Measurements from ENCODE around the gene SPINT2. TPM values are rescaled to one million over a fixed set of nuclear protein-coding genes. Genes with fewer than 3 reads are reported as not detected.
"Not testable (repeated sequence)": the region's sequence is repeated elsewhere in the genome, so short reads cannot be mapped to it uniquely, and the experiment has no call there.

Gene SPINT2
- total RNA-seq, 1 donor = 2.2 TPM

DNA sequence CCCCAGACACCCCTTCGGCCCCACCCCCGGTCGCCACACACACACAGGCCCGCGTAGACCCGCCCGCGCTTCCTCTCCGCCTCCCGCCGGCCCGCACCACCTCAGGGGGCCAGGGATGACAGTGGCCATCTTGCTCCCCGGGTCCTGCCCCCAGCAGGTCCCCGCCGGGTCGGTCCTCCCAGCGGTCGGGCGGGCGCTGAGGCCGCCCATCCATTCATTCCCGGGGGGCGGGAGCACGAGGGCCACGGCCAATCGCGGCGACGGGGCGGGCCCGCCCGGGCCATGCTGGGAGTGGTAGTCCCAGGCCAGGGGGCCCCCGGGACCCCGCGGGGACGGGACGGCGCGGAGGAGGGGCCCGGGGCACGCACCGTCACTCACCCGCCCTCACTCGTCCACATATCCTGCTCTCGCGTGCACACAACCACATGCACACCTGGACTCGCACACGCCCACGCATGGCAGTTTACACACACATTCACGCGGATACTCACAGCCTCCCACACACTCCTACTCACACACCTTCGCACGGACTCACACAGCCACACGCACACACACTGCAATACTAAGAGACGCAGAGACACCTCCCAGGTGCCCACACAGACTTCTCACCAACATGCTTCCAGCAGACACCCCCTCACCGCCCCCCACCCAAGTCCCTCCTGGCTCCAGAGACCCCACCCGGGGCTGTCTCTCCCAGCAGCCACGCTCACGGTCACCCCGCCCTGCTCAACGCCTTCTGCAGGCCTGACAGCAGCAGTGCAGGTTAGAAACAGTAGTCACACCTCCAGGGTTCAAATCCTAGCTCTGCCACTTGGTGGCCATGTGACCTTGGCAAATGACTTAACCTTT lies 40.1 kb upstream of the SPINT2 start, which contains the start of gene DPF1:
Gene DPF1, minus strand, starts transcription at position 209 of the 849 bp plus-strand sequence. Its CDS starts 80 bp downstream, at position 129.
- H3K27me3 ChIP-seq (ENCODE audit: insufficient read depth, low read length) = peaks cover 3% of the 10 kb centered on the region

DNA sequence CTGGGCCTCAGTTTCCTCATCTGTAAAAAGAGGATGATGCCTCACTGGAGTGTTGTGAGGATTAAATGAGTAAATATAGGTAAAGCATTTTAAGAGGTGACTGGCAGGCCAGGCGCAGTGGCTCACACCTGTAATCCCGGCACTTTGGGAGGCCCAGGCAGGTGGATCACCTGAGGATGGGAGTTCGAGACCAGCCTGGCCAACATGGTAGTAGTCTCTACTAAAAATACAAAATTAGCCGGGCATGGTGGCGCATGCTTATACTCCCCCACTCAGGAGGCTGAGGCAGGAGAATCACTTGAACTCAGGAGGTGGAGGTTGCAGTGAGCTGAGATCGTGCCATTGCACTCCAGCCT lies 39.5 kb upstream of the SPINT2 start:
- not testable (repeated sequence) for H3K27ac ChIP-seq (ENCODE audit: low read depth, low read length); H2AFZ ChIP-seq (ENCODE audit: low read length); H3K4me3 ChIP-seq (ENCODE audit: insufficient read depth, low read length); H3K27me3 ChIP-seq (ENCODE audit: insufficient read depth, low read length); H3K9me3 ChIP-seq (ENCODE audit: low read depth, low read length); H3K79me2 ChIP-seq (ENCODE audit: insufficient read depth, low read length); DNase-seq (ENCODE audit: insufficient read length, low spot score, missing footprints); H4K20me1 ChIP-seq (ENCODE audit: insufficient read depth, low read length); H3K36me3 ChIP-seq (ENCODE audit: insufficient read depth, low read length)
- peaks cover 12% of the 10 kb centered on the region for H3K4me1 ChIP-seq (ENCODE audit: insufficient read depth, low read length)
- H3K4me2 ChIP-seq (ENCODE audit: insufficient read depth, low read length) = peak overlapping the region; percentile 93

More for the DNA sequence above, 40.1 kb upstream of the SPINT2 start, which contains the start of gene DPF1:
- Histone ChIP-seq H3K36me3 (ENCODE audit: insufficient read depth, low read length) (no peaks in the 10 kb centered on the region), H3K4me1 (ENCODE audit: insufficient read depth, low read length) (peaks cover 12% of the 10 kb centered on the region), H3K27ac (ENCODE audit: low read depth, low read length) (no peak within 1 kb of the TSS), H4K20me1 (ENCODE audit: insufficient read depth, low read length) (no peaks in the 10 kb centered on the region), H3K9me3 (ENCODE audit: low read depth, low read length) (no peaks in the 10 kb centered on the region), H3K79me2 (ENCODE audit: insufficient read depth, low read length) (no peaks in the 10 kb centered on the region), H3K4me3 (ENCODE audit: insufficient read depth, low read length) (peak within 1 kb of the TSS; percentile 76), H2AFZ (ENCODE audit: low read length) (peak within 1 kb of the TSS; percentile 61), H3K4me2 (ENCODE audit: insufficient read depth, low read length) (peak within 1 kb of the TSS; percentile 93)
- TF ChIP-seq, protein P1, sequence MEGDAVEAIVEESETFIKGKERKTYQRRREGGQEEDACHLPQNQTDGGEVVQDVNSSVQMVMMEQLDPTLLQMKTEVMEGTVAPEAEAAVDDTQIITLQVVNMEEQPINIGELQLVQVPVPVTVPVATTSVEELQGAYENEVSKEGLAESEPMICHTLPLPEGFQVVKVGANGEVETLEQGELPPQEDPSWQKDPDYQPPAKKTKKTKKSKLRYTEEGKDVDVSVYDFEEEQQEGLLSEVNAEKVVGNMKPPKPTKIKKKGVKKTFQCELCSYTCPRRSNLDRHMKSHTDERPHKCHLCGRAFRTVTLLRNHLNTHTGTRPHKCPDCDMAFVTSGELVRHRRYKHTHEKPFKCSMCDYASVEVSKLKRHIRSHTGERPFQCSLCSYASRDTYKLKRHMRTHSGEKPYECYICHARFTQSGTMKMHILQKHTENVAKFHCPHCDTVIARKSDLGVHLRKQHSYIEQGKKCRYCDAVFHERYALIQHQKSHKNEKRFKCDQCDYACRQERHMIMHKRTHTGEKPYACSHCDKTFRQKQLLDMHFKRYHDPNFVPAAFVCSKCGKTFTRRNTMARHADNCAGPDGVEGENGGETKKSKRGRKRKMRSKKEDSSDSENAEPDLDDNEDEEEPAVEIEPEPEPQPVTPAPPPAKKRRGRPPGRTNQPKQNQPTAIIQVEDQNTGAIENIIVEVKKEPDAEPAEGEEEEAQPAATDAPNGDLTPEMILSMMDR (IDR thresholded peaks at IDR 0.05; ENCODE audit: extremely low read depth, low read depth, low read length) = no peak
- peak; percentile 100 for DNase-seq (ENCODE audit: insufficient read length, low spot score, missing footprints)

DNA sequence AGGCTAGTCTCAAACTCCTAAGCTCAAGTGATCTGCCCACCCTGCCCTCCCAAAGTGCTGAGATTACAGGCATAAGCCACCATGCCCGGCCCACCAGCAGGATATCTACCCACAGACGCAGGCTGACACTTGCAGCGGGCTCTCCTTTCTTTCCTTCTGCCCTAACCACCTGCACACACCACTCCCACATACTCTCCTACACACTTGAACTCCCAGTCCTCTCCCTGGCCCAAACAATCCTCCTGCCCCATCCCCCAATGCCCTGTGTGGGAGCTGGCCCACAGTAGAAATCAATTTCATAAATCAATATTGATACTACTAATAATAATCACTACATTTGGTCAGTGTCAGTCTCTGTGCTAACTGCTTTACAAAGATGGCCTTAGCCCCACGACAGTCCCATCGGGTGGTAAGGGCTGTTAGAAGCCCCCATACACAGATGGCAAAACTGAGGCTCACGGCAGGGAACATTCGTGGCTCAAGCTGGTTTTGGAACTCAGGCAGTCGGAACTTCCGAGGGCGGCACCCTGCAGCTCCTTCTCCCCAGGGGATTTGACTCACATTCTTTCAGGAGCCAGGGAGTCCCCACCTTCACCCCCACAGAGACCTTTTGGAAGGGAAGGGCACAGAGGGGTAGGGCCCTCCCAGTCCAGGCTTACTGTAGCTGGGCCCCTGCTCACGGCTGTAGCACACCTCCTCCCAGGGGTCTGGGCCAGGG lies 36.9 kb upstream of the SPINT2 start:
- TF ChIP-seq, protein P1 (IDR thresholded peaks at IDR 0.05; ENCODE audit: extremely low read depth, low read depth, low read length) = no peak
- no peaks in the 10 kb centered on the region for H4K20me1 ChIP-seq (ENCODE audit: insufficient read depth, low read length)
- no peak overlapping the region for H2AFZ ChIP-seq (ENCODE audit: low read length)
- no peak overlapping the region for H3K4me2 ChIP-seq (ENCODE audit: insufficient read depth, low read length)
- peak; percentile 88 for DNase-seq (ENCODE audit: insufficient read length, low spot score, missing footprints)
- no peaks in the 10 kb centered on the region for H3K9me3 ChIP-seq (ENCODE audit: low read depth, low read length)
- H3K27me3 ChIP-seq (ENCODE audit: insufficient read depth, low read length) = peaks cover 6% of the 10 kb centered on the region
- no peaks in the 10 kb centered on the region for H3K79me2 ChIP-seq (ENCODE audit: insufficient read depth, low read length)
- peaks cover 12% of the 10 kb centered on the region for H3K4me1 ChIP-seq (ENCODE audit: insufficient read depth, low read length)
- H3K36me3 ChIP-seq (ENCODE audit: insufficient read depth, low read length) = no peaks in the 10 kb centered on the region
- H3K27ac ChIP-seq (ENCODE audit: low read depth, low read length) = no peak overlapping the region
- H3K4me3 ChIP-seq (ENCODE audit: insufficient read depth, low read length) = no peak overlapping the region

DNA sequence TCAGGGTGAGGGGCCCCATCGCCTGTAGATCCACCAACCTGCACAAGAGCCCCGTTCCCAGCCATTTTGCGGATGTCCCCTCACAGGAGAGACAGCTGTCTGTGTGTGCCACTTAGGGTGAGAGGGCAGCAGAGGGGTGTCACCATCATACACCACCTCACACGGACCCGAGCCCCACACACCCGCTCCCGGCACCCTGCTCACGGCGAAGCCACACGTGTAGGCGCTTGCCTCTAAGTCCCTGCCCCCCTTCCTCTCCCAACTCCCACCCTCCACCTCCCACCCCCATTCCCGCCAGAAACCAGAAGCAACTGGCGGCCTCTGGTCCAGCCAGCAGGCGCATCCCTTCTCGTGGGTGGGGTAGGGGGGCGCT lies 36.4 kb upstream of the SPINT2 start:
- Histone ChIP-seq H3K27me3 (ENCODE audit: insufficient read depth, low read length) (peaks cover 6% of the 10 kb centered on the region), H2AFZ (ENCODE audit: low read length) (no peak overlapping the region), H3K9me3 (ENCODE audit: low read depth, low read length) (no peaks in the 10 kb centered on the region), H3K4me1 (ENCODE audit: insufficient read depth, low read length) (peaks cover 12% of the 10 kb centered on the region), H3K4me2 (ENCODE audit: insufficient read depth, low read length) (no peak overlapping the region), H3K27ac (ENCODE audit: low read depth, low read length) (no peak overlapping the region), H3K36me3 (ENCODE audit: insufficient read depth, low read length) (no peaks in the 10 kb centered on the region), H3K79me2 (ENCODE audit: insufficient read depth, low read length) (no peaks in the 10 kb centered on the region), H4K20me1 (ENCODE audit: insufficient read depth, low read length) (no peaks in the 10 kb centered on the region), H3K4me3 (ENCODE audit: insufficient read depth, low read length) (no peak overlapping the region)
- DNase-seq (ENCODE audit: insufficient read length, low spot score, missing footprints) = peak; percentile 72
- TF ChIP-seq, protein P1 (IDR thresholded peaks at IDR 0.05; ENCODE audit: extremely low read depth, low read depth, low read length) = no peak

Measured in osteoblast (primary cell).